Measurements from ENCODE around the gene HRC. TPM values are rescaled to one million over a fixed set of nuclear protein-coding genes. Genes with fewer than 3 reads are reported as not detected.

HRC gene
- total RNA-seq, 1 donor from 2014 or later = 0.72 TPM

GRCh38 chr19:49117677-49118564 lies 37.3 kb downstream of the HRC start:
- Mint-ChIP-seq H3K27ac (ENCODE audit: unreplicated experiment) (peak overlapping the region; percentile 45), H3K4me3 (ENCODE audit: unreplicated experiment) (peak overlapping the region; percentile 89), H3K27me3 (ENCODE audit: unreplicated experiment) (peaks cover 22% of the 10 kb centered on the region), H3K36me3 (ENCODE audit: low read depth, unreplicated experiment) (peaks cover 12% of the 10 kb centered on the region), H3K9me3 (ENCODE audit: unreplicated experiment) (no peaks in the 10 kb centered on the region), H3K4me1 (ENCODE audit: unreplicated experiment) (peaks cover 19% of the 10 kb centered on the region)
- no peak for TF ChIP-seq CTCF (IDR thresholded peaks at IDR 0.05; ENCODE audit: unreplicated experiment)
- no peak for DNase-seq (ENCODE audit: low spot score)

- no peak for DNase-seq (ENCODE audit: low spot score)
- no peak overlapping the region for H3K27ac Mint-ChIP-seq (ENCODE audit: unreplicated experiment)
Measured at GRCh38 chr19:49116544-49116943, 38.7 kb downstream of the HRC start.

GRCh38 chr19:49114630-49115363 lies 40.4 kb downstream of the HRC start:
- Mint-ChIP-seq H3K4me3 (ENCODE audit: unreplicated experiment) (peak overlapping the region; percentile 93), H3K4me1 (ENCODE audit: unreplicated experiment) (peaks cover 13% of the 10 kb centered on the region), H3K27me3 (ENCODE audit: unreplicated experiment) (peaks cover 14% of the 10 kb centered on the region), H3K36me3 (ENCODE audit: low read depth, unreplicated experiment) (peaks cover 10% of the 10 kb centered on the region), H3K27ac (ENCODE audit: unreplicated experiment) (no peak overlapping the region), H3K9me3 (ENCODE audit: unreplicated experiment) (no peaks in the 10 kb centered on the region)
- peak; percentile 56 for DNase-seq (ENCODE audit: low spot score)
- TF ChIP-seq CTCF (IDR thresholded peaks at IDR 0.05; ENCODE audit: unreplicated experiment) = no peak

More at GRCh38 chr19:49116544-49116943, 38.7 kb downstream of the HRC start:
- TF ChIP-seq CTCF (IDR thresholded peaks at IDR 0.05; ENCODE audit: unreplicated experiment) = no peak
- Mint-ChIP-seq H3K9me3 (ENCODE audit: unreplicated experiment) (no peaks in the 10 kb centered on the region), H3K4me1 (ENCODE audit: unreplicated experiment) (peaks cover 19% of the 10 kb centered on the region), H3K27me3 (ENCODE audit: unreplicated experiment) (peaks cover 22% of the 10 kb centered on the region), H3K4me3 (ENCODE audit: unreplicated experiment) (no peak overlapping the region), H3K36me3 (ENCODE audit: low read depth, unreplicated experiment) (peaks cover 12% of the 10 kb centered on the region)

DNA sequence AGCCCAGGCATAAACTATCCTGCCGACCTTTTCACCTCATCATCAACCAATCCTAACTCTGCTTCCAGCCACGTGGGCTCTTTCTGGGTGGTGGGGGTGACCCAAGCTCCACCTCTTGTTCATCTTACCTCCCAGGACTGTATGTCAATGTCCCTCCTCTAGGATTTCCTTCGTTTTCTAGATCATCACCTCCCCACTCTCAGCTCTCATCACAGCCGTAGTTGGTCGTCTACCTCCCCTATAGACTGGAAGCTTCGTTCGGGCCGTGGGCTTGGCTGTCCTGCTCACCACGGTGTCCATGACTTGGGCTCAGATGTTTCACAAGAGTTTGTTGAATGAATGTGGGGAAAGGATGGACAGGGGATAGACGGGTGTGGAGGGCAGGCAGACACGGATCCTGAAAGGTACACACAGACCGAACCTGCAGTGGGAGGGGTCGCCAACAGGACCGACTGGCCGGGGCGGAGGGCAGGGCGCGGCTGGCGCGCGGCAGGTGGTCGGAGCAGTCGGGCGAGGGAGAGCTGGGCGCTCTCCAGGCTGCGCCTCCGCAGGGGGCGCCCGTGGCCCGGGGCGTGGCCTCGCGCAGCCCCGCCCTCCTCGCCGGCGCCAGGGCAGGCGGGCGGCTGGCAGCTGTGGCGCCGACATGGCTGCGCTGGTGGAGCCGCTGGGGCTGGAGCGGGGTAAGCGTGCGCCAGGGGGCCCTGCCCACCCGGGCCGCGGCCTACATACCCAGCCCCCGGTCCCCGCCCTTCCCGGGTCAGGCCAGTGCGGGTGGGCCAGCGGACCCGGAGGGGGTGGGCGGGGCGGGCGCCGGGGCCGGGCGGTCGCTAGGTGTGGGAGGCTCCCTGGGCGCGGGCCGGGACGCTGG lies 41.2 kb downstream of the HRC start, which contains the start of gene LIN7B:
Gene LIN7B (plus strand): TSS at position 609 of the 868 bp plus-strand sequence. CDS start 35 bp downstream, at position 644.
- DNase-seq (ENCODE audit: low spot score) = peak; percentile 87
- H3K9me3 Mint-ChIP-seq (ENCODE audit: unreplicated experiment) = no peaks in the 10 kb centered on the region
- peaks cover 16% of the 10 kb centered on the region for H3K36me3 Mint-ChIP-seq (ENCODE audit: low read depth, unreplicated experiment)
- peak within 1 kb of the TSS; percentile 93 for H3K4me3 Mint-ChIP-seq (ENCODE audit: unreplicated experiment)
- peaks cover 21% of the 10 kb centered on the region for H3K4me1 Mint-ChIP-seq (ENCODE audit: unreplicated experiment)
- peaks cover 16% of the 10 kb centered on the region for H3K27me3 Mint-ChIP-seq (ENCODE audit: unreplicated experiment)
- H3K27ac Mint-ChIP-seq (ENCODE audit: unreplicated experiment) = peak within 1 kb of the TSS; percentile 32
- TF ChIP-seq CTCF (IDR thresholded peaks at IDR 0.05; ENCODE audit: unreplicated experiment) = no peak
